Pancreas (tissue), 10 donors: ENCODE data around the gene NISCH. TPM values are rescaled to one million over a fixed set of nuclear protein-coding genes. Genes with fewer than 3 reads are reported as not detected.

Experiments
- ATAC-seq, 4 donors: fragments of 200-7000 bp; cut with Tn5 transposase; one replicate each; pipeline versions ENCODE4 v1.8.0 to v1.9.1; 2020; ENCODE audit warnings: mild to moderate bottlenecking in 4 of 4, moderate library complexity in 4 of 4
- DNase-seq, 6 donors: peaks; one replicate each; pipeline ENCODE4 v3.0.0-alpha.2; 2020
- FAIRE-seq: peaks from 2 replicates; lab custom pipeline; 2012; peaks lifted over from hg19 to GRCh38; lab: Jason Lieb, UNC
- H3K27ac ChIP-seq, 4 donors: fragments of 200-600 bp; sonication (generic); 1 replicate in 3 of 4; 2 replicates in 1 of 4; pipeline versions ENCODE4 v1.5.0 to v1.8.0; 2020
- H3K27me3 ChIP-seq, 4 donors: fragments of 200-600 bp; one replicate each; pipeline ENCODE4 v1.8.0; 2021
- H3K36me3 ChIP-seq, 3 donors: fragments of 200-600 bp; sonication (generic) in 1 of 3; one replicate each; pipeline versions ENCODE4 v1.5.0 to v1.8.0; 2020 to 2021
- H3K4me1 ChIP-seq, 3 donors: fragments of 200-600 bp; one replicate each; pipeline ENCODE4 v1.8.0; 2021
- H3K4me3 ChIP-seq, 4 donors: fragments of 200-600 bp; sonication (generic) in 2 of 4; one replicate each; pipeline versions ENCODE4 v1.5.0 to v1.8.0; 2020 to 2021
- H3K9me3 ChIP-seq, 4 donors: fragments of 200-600 bp; one replicate each; pipeline ENCODE4 v1.8.0; 2021
- CTCF ChIP-seq, 4 donors: fragments of 200-600 bp; sonication (generic) in 3 of 4; IDR thresholded peaks; one replicate each; pipeline versions ENCODE4 v1.5.0 to v1.8.0; 2021; ENCODE audit warnings: antibody characterized with exemption in 4 of 4
- WGBS, 2 donors: extraction: QIAGEN DNeasy Blood & Tissue Kit; methylation state at CpG; one replicate each; pipeline ENCODE4 v1.1.7; 2013; 5-methylcytosine and 5-hydroxymethylcytosine counted together
- intact Hi-C, 3 donors: fragments of 100-400 bp; cut with DNase I; formaldehyde crosslinking; loops; one replicate each; pipeline versions ENCODE4 v1.11.1 to v1.14.2; 2022
- polyA plus RNA-seq, 2 donors: library from polyadenylated mRNA; stranded (reverse); fragments of 200-250 nt; gene quantifications; one replicate each; pipeline ENCODE4 v1.2.3, GENCODE V29; 2013
- total RNA-seq, 6 donors: library from RNA; stranded (reverse); fragmentation: NEBNext Ultra II Directional in 4 of 6; extraction: Animal tissue kit (Norgen Biotek cat#: 25700) in 4 of 6; gene quantifications; one replicate each; pipeline versions ENCODE4 v1.2.1 to v1.2.4, GENCODE V29; 2021 to 2023
- donor health status: healthy with polysubstance abuse.
- donor health status: DM: no; HTN: no; CAD: no; lungs with moderate emphysema.
- donor health status: DM: no; HTN: no; CAD: no.
- donor health status: control.
- donor health status: control.
- donor health status: Bipolar disorder and iron deficiency.
- donor health status: DM: yes; HTN: yes; CAD: no.
- donor health status: DM: no; HTN: no; CAD: no.
- donor health status: DM: no; HTN: no; CAD: no.
- donor health status: DM: yes; HTN: yes; CAD: no.

The NISCH gene
- total and polyA plus RNA-seq, 8 donors = 24.4 to 109 (median 37.6) TPM

- TF ChIP-seq CTCF (IDR thresholded peaks at IDR 0.05) = no peak
- ATAC-seq (no peak), FAIRE-seq (no peak), DNase-seq (peak in 4 of 6 donors; percentile 1 to 44 (median 17))
- Histone ChIP-seq H3K27me3 (no peaks in the 10 kb centered on the region), H3K36me3 (no peaks in the 10 kb centered on the region), H3K9me3 (no peaks in the 10 kb centered on the region), H3K4me3 (no peak overlapping the region), H3K4me1 (no peaks in the 10 kb centered on the region), H3K27ac (no peak overlapping the region)
- intact Hi-C loops = no loop called here
- 88 to 92% methylated on average over 10 of the region's 10 CpGs for WGBS, 2 donors
These were observed 75.8 kb downstream of the NISCH start for GRCh38 chr3:52530918-52531826.

- no peak overlapping the region for H3K4me3 ChIP-seq
- 94 to 95% methylated on average over 14 of the region's 14 CpGs for WGBS, 2 donors
- FAIRE-seq (no peak), ATAC-seq (no peak), DNase-seq (peak in 4 of 6 donors; percentile 3 to 52 (median 32))
- H3K27ac ChIP-seq = no peak overlapping the region
- TF ChIP-seq CTCF (IDR thresholded peaks at IDR 0.05) = no peak
- H3K36me3 ChIP-seq = no peaks in the 10 kb centered on the region
- H3K9me3 ChIP-seq = no peaks in the 10 kb centered on the region
- H3K4me1 ChIP-seq = no peaks in the 10 kb centered on the region
- intact Hi-C loops = no loop called here
- no peaks in the 10 kb centered on the region for H3K27me3 ChIP-seq
These were observed 76.6 kb downstream of the NISCH start for GRCh38 chr3:52531860-52532516.

- Histone ChIP-seq H3K36me3 (no peaks in the 10 kb centered on the region), H3K27me3 (no peaks in the 10 kb centered on the region), H3K4me3 (peak overlapping the region in 2 of 4 donors; percentile 49 to 52), H3K27ac (no peak overlapping the region), H3K9me3 (no peaks in the 10 kb centered on the region), H3K4me1 (peaks cover 0 to 3% (median 0%) of the 10 kb centered on the region in 3 donors)
- intact Hi-C loops = no loop called here
- no peak for FAIRE-seq
- WGBS, 2 donors = 83% methylated on average over 5 of the region's 5 CpGs
- ATAC-seq = no peak
- no peak for TF ChIP-seq CTCF (IDR thresholded peaks at IDR 0.05)
- peak in 4 of 6 donors; percentile 12 to 52 (median 26) for DNase-seq
These were observed 77.1 kb downstream of the NISCH start for GRCh38 chr3:52532517-52532837.

- intact Hi-C loops = no loop called here
- Histone ChIP-seq H3K36me3 (no peaks in the 10 kb centered on the region), H3K9me3 (no peaks in the 10 kb centered on the region), H3K4me3 (peak overlapping the region; percentile 16 to 52 (median 43)), H3K27ac (no peak overlapping the region), H3K27me3 (no peaks in the 10 kb centered on the region), H3K4me1 (peaks cover 0 to 8% (median under 1%) of the 10 kb centered on the region in 3 donors)
- TF ChIP-seq CTCF (IDR thresholded peaks at IDR 0.05) = no peak
- DNase-seq (peak in 5 of 6 donors; percentile 10 to 82 (median 46)), FAIRE-seq (no peak), ATAC-seq (no peak)
- 17 to 18% methylated on average over 64 to 78 of the region's 78 CpGs for WGBS, 2 donors
These were observed 77.6 kb downstream of the NISCH start for GRCh38 chr3:52532838-52533622.
